GM19238 (cell line): Measurements from ENCODE around the gene TRPM1.

ENCODE experiments used
- DNase-seq: peaks from one replicate; pipeline ENCODE4 v3.0.0; 2011; ENCODE audit warnings: low spot score; ENCODE audit not compliant: insufficient read length

Gene TRPM1

DNA sequence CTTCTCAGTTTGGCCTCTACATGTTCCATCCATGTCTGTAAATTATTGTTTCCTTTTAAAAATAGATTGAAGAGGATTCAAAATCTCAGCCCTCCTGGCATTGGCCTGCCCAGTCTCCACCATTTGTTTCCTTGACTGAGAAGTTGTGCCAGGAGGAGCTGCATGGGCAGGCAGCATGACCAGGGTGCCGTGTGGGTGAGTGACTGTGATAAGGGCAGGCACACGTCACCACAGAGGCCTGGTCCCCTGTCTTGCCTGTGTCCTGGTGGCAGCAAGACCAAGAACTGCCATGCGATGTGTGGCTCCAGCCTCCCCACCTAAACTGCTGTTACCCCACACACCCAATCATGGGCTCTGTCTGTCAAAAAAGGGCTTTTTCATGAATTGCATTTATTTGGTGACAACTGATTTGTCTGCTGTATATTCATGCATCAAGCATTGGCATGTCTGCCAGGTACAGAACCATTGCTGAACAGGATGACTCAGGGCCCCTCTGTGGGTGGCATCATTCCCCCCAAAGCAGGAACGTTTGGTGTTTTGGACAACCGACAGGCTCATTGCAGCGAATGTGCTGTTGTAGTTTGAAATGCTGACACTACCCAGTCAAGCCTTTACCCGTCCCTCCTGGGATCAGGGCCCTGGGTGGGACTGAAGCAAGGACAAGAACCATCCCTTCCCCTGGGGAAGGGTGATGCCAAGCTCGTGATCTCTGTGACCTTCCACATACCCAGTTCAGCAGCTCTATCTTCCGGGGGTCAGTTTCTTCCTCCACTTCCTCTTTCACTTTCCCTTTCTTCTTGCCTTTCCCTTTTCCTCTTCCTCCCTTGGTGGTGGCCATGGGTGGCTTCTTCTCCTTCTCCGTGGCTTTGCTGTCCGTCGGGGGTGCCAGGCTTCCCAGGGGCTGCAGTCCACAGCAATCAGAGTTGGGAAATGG lies 51.6 kb downstream of the TRPM1 start:
- DNase-seq: no peak

GRCh38 chr15:31049111-31049510 lies 52.4 kb downstream of the TRPM1 start:
- no peak for DNase-seq

DNA sequence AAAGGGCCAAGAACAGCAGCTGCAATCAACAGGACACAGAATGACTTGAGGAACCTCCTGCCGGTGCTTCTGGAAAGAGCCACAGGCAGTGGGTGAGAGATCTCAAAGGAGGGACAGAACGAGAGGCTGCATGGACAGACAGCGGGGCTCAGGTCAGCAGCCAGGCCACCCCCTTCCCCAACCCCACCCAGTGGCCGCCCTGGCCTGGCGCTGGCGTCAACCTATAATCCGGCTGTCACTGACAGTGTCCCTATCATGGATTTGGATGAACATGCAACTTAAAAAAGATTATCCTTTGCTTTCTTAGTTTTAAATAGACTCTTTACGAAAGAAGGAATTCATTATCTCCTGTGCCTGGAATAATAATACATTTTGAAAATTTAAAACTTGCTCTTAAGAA lies 54.1 kb downstream of the TRPM1 start:
- DNase-seq: no peak

DNA sequence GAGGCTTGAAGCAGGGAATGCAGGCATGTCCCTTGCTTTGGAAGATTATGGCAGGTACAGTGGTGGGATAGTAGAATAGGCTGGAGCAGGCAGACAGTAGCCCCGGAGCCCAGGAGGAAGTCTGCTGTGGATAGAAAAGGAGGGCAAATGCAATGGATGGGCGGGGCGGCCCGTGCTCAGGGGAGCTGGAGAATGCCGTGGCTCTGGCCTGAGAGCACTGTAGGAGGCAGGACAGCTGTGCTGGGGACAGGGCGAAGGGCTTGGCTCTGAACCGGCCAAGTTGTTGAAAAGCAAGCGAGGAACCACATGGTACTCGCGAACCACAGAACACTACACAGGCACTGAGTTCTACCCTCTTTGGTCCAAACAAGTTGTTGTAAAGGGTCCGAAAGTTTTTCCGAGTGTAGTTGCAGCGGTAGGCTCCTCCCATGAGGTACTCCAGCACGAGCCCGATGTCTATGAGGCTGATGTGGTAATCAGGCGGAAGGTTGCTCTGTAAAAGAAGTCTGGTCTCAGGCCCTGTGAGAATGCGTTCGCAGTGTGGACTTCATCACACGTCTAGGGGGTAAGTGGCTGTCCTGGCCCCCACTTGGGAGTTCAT lies 54.7 kb downstream of the TRPM1 start:
- no peak for DNase-seq

- DNase-seq: no peak
Measured at GRCh38 chr15:31045606-31046005, 55.9 kb downstream of the TRPM1 start.

GRCh38 chr15:31042751-31043150 lies 58.8 kb downstream of the TRPM1 start:
- no peak for DNase-seq

DNA sequence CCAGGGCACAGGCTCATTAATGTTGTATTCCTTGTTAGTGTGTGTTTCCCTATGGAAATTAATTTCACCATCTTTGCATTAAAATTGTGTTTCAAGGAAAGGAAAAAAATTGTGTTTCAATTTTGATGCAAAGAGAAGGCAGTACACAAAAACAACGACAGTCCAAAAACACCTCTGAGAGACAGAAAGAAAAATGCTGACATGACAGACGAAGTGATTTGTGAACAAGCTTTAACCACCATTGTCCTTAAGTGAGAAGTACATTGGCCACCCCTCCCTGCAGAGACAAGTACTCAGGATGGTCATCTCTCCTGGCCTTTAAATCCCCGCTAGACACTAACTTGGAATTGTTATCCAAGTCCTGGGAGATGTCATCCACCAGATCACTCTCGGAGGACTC lies 59.9 kb downstream of the TRPM1 start:
- no peak for DNase-seq

DNA sequence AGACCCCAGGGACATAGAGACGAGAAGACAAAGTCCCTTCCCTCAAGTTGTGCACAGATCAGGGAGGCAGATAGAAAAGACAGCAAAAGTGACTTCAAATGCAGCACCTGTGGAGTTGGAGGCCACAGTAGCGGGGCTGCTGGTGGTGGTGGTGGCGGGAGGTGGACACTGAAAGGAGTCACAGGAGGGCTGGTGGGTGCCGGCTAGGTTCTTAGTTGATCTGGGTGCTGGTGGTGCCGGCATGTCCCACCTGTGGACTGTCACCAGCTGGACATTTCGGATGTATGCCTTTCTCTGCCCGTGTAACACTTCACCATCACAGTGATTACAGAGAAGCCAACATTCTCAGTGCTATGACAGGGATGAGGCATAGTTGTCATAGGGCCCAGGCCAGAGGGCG lies 60.9 kb downstream of the TRPM1 start:
- DNase-seq: no peak

DNA sequence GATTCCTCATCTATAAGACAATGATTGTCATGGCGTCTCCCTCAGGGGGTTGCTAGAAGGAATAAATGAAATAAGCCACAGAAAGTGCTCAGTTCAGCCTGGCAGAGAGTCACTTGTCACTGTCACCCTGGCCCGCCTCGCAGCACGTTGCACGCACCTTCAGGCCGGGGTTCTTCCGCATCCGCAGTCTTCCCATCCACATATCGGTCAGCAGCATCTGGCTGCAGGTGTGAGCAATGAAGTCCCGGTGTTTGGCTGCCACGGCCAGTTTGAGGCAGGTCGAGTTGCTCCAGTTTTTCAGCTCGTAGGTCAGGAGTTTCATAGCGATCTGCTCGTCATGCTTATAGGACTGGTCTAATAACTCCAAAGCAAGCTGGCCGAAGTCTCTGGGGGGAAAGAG lies 61.6 kb downstream of the TRPM1 start:
- DNase-seq: no peak

DNA sequence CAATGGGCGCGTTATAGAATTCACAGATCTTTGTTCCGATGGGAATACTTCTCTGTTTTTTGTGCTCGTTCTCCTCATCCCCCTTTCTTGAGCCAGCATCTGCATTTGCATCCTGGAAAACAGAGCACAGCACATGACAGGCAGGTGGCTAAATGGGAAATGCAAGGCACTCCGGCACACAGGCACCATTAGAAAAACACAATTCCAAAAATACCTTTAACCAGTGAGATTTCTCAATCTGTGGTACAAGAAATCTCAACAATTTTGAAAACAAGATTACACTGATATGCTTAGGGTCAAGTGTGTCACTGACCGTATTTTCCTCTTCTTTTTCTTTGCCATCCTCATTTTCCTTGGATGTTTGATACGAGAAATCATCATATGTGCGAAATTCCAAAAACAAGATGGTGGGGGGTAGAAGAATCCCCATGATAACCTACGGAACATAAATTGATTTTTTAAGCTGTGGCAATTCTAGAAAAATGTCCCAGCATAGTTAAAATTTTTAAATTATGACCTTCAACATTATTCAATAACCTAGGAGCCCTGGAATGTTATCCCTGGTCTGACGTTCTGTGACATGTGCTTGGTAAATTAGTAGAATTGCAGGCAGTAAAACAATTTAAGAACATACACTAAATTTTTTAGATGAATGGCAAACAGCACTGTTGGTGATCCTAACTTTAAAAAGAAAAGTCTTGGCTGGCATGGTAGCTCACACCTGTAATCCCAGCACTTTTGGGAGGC lies 63.6 kb downstream of the TRPM1 start:
- DNase-seq: no peak

- no peak for DNase-seq
Measured at GRCh38 chr15:31036783-31037182, 64.7 kb downstream of the TRPM1 start.

GRCh38 chr15:31035610-31036009 lies 65.9 kb downstream of the TRPM1 start:
- no peak for DNase-seq

- DNase-seq: no peak
Measured at GRCh38 chr15:31034152-31034551, 67.4 kb downstream of the TRPM1 start.

DNA sequence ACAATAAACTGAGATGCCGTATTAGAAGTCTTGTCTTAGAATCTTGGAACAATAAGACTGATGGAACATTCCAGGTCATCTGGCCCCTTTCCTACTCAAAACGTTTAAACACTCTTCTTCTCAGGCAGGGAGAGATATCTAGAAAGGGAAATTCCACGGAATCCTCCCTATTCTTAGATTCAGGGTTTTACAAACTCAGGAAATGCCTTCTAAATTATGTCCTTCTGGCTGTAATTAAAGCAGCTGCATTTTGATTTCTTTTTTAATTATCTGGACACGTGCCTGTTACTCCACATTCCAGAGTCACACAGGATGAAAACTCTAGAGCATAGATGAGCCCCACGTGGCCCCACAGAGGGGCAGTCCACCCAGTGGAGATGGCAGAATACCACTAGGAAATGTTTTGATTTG lies 68.6 kb downstream of the TRPM1 start:
- DNase-seq: no peak

DNA sequence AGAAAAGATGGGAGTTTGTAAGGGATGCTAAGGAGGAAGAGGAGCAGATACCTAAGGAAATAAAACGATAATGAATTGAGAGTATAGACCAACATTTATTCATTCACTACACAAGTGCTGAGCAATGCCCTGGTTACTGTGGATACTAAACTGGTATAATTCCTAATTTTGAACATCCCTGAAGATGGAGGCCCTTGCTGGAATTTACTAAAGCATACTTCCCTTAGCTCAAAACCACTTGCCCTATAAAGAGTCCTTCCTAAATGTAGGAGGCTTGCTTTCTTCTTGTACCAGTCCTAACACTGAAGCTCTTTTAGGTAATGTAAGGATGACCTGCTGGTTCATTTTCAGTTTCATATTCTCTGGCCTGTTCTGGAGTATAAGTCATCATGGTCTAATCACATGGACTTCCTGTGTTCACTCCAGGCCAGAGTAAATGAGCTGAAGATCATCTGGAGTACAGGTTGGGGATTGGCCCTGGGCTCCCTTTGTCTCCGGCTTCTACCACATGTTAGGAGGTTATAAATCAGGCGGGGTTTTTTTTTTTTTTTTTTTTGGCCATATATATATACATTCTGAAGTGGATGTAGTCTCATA lies 70.0 kb downstream of the TRPM1 start:
- peak; percentile 42 for DNase-seq

DNA sequence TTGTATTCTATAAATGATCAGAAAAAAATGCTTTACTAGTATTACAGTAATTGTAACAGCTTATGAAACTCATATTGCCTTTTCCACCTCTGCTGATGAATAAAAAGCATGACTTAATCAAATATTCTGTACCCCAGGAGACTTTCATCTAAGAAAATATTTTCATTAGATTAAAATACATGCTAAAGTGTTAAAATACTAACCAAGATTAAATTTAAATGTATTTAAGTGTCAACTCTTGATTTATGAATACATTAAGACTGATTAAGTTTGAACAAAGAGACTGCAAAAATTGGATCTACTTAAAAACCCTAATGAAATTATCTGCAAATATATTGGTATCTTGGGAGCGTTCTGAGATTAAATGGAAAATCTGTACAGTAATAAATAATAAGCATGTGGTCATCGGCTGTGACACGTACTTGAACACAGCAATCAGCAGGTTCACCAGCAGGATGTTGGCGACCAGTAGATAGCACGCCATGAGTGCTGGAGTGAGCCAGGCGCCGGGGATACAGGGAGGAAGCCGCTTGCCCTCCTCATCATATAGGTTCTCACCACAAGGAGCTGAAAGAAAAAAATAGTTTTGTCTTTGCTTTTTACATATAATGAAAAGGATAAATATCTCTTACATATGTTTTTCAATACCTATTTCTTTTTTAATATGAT lies 73.5 kb downstream of the TRPM1 start:
- no peak for DNase-seq

DNA sequence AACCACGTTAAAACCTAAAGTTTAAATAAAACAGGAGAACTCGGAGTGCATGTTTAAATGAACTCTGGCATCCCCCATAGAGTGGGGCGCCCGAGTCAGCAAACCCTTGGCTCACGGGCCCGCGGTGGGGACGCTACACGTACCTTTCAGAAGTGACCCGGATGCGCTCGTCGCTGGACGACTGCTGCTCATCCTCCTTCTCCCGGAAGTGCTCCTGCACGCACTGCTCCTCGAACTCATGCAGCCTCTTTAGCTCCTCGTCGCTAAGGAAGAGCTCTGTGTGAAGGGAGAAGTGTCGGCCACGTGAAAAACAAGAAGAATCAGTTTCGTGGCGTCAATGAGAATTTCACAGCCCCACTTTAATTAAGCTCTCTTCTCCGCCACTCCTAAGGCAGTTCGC lies 75.5 kb downstream of the TRPM1 start:
- no peak for DNase-seq

DNA sequence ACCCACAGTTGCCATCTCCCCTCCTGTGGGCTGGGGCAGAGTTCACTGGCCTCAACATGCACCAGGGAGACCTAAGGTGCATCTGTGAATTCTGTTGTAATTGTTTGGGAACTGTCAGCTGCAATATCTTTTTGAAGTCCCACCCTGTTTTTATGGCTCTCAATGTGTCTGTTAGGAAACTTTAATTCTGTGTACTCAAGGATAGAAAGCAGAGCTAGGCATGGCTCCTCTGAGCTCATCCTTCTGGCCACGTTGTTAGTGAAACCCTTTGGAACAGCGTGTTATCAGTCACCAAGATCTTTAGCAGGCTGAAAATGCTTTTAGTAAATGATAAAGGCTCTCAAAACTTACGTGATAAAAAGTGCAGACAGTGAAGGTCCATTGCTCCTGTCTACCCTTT lies 76.5 kb downstream of the TRPM1 start:
- DNase-seq: no peak

GRCh38 chr15:31024330-31024729 lies 77.2 kb downstream of the TRPM1 start:
- DNase-seq: no peak

- DNase-seq: no peak
Measured at GRCh38 chr15:31023841-31024240, 77.7 kb downstream of the TRPM1 start.

DNA sequence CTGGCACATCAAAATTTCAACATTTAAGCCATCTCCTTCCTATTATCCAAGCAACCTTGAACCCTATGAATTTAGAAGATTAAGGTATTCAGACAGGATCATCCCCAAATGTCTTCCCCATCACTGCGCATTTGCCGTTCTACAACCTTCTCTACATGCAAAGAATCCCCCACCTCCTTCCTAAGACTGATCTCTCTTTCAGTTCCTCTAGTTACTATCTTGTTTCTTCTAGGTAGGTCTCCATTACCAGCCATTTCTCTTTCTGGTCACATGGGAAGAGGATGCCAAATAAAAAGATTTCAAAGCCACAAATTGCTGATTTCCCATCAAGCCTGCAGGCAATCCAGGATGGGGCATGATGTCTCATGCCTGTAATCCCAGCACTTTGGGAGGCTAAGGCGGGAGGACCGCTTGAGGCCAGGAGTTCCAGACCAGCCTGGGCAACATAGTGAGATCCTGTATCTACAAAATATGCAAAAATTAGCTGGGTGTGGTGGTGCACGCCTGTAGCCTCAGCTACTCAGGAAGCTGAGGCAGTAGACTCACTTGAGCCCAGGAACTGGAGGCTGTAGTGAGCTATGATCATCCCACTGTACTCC lies 80.4 kb downstream of the TRPM1 start:
- DNase-seq: no peak
